ENCODE data around the gene SUPT6H. TPM values are rescaled to one million over a fixed set of nuclear protein-coding genes. Genes with fewer than 3 reads are reported as not detected.

The SUPT6H gene
- total and polyA plus RNA-seq, 2 donors (not counting 3 experiments of a cell fraction or from before 2014, with no cell fraction given): 33.9 to 79.2 TPM

DNA sequence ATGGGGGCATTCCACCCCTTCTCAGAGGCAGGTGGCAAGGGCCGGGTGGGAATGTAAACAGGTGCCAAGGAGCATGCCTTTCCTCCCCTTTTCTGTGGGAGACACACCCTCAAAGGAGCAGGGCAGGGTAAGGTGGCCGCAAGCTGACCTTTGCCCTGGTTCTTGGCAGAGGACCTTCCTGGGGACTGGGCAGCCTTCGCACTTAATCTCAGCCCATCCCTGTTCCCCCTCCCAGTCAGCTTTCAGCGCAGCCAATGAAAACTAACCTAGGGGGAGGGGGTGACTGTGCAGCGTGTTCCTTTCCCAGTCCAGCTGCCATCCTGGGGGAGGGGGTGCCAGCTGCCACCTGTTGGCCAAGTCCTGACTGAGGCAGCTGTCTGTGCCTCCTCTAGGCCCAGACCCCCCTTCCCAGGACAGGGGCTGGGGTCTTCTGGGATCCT is 84.6 kb downstream of the SUPT6H start:
- dilution Hi-C loops (cut with MboI; ENCODE audit: extremely low pct_ligation_motif_present, low sequenced_read_pairs): no loop called here
- ChIA-PET CTCF (interaction anchor here (1.1 to 16.6 kb wide), 4 partner anchors 17 to 207 kb away, joined by 4 to 602 read pairs (median 12); partner anchors contain the start of genes NEK8 and TLCD1), POLR2A (interaction anchor here (1.4 to 6.3 kb wide), 2 partner anchors 20 to 205 kb away, joined by 3 to 45 read pairs; partner anchors contain the start of genes NEK8, PHF12 and TLCD1)
- H4K20me1 ChIP-seq (replicated peaks; ENCODE audit: control insufficient read depth, extremely low read depth, insufficient read depth, low read length): no peaks in the 10 kb centered on the region
- no peaks in the 10 kb centered on the region for H3K9me3 ChIP-seq (replicated peaks; ENCODE audit: control insufficient read depth, insufficient read depth, low read length)
- H3K4me3 ChIP-seq (replicated peaks in 1 of 3; ENCODE audit: insufficient read depth in 1 of 3, low read depth in 1 of 3, low read length in 3 of 3): peak overlapping the region in 1 of 3 experiments; percentile 2
- DNase-seq (ENCODE audit: low read depth, low spot score) (peak; percentile 29), FAIRE-seq (peak; percentile 71)
- intact Hi-C loops (cut with micrococcal nuclease): no loop called here
- BruUV-seq (replicated peaks): no TSS peak
- H3K4me1 ChIP-seq (ENCODE audit: control insufficient read depth, extremely low read depth, insufficient read depth, low read length): peaks cover 28% of the 10 kb centered on the region
- peaks cover 31% of the 10 kb centered on the region for H3K79me2 ChIP-seq (ENCODE audit: control insufficient read depth, insufficient read depth, low read length)
- H3K9me1 ChIP-seq (replicated peaks; ENCODE audit: control insufficient read depth, extremely low read depth, insufficient read depth, low read length): no peaks in the 10 kb centered on the region
- H3K9ac ChIP-seq (replicated peaks; ENCODE audit: extremely low read depth, insufficient read depth, low read length): no peak overlapping the region
- no peak overlapping the region for H3K4me2 ChIP-seq (ENCODE audit: insufficient read depth, low read length)
- no peak overlapping the region for H2AFZ ChIP-seq (ENCODE audit: low read depth, low read length)
- H3K36me3 ChIP-seq (ENCODE audit: control insufficient read depth in 2 of 2, extremely low read depth in 1 of 2, insufficient read depth in 2 of 2, low read length in 2 of 2): peaks cover 4 to 20% of the 10 kb centered on the region in 2 experiments
- H3K27ac ChIP-seq (ENCODE audit: insufficient read depth, low read depth, low read length): peak overlapping the region; percentile 1
- TF ChIP-seq EZH2 (IDR thresholded peaks at IDR 0.05; ENCODE audit: borderline replicate concordance, low read depth, low read length, severe bottlenecking) (no peak), POLR2AphosphoS5 (IDR thresholded peaks at IDR 0.05; ENCODE audit: insufficient read depth, low read depth, low read length) (no peak), FOS (IDR thresholded peaks at IDR 0.05; ENCODE audit: borderline replicate concordance, insufficient read depth, low read length) (no peak), JUN (IDR thresholded peaks at IDR 0.05; ENCODE audit: borderline replicate concordance, insufficient read depth, insufficient read length, low read depth) (no peak), MYC (IDR thresholded peaks at IDR 0.05; ENCODE audit: low read depth, low read length) (no peak), POLR2A (IDR thresholded peaks at IDR 0.05; ENCODE audit: low read depth, low read length) (no peak), GATA2 (IDR thresholded peaks at IDR 0.05; ENCODE audit: insufficient read depth, insufficient read length, low read depth, low read length) (no peak)
- TF ChIP-seq, protein P1, sequence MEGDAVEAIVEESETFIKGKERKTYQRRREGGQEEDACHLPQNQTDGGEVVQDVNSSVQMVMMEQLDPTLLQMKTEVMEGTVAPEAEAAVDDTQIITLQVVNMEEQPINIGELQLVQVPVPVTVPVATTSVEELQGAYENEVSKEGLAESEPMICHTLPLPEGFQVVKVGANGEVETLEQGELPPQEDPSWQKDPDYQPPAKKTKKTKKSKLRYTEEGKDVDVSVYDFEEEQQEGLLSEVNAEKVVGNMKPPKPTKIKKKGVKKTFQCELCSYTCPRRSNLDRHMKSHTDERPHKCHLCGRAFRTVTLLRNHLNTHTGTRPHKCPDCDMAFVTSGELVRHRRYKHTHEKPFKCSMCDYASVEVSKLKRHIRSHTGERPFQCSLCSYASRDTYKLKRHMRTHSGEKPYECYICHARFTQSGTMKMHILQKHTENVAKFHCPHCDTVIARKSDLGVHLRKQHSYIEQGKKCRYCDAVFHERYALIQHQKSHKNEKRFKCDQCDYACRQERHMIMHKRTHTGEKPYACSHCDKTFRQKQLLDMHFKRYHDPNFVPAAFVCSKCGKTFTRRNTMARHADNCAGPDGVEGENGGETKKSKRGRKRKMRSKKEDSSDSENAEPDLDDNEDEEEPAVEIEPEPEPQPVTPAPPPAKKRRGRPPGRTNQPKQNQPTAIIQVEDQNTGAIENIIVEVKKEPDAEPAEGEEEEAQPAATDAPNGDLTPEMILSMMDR (IDR thresholded peaks at IDR 0.05; ENCODE audit: extremely low read depth in 1 of 2, insufficient read depth in 1 of 2, low read depth in 1 of 2, low read length in 2 of 2): no peak
- TF ChIP-seq, protein P2, sequence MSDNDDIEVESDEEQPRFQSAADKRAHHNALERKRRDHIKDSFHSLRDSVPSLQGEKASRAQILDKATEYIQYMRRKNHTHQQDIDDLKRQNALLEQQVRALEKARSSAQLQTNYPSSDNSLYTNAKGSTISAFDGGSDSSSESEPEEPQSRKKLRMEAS (IDR thresholded peaks at IDR 0.05; ENCODE audit: insufficient read depth, insufficient read length): no peak
- H3K27me3 ChIP-seq (ENCODE audit: control insufficient read depth in 2 of 2, insufficient read depth in 2 of 2, low read length in 2 of 2): no peaks in the 10 kb centered on the region

Measured in endothelial cell of umbilical vein (primary cell).